ENCODE measurements around the gene PABPC5. TPM values are rescaled to one million over a fixed set of nuclear protein-coding genes. Genes with fewer than 3 reads are reported as not detected.

Gene PABPC5
- 10 to 100 TPM in 1 of 4 donors, 1 to 10 TPM in 2, under 1 TPM in 1; 0.77 to 15.2 (median 2.6) TPM for total RNA-seq

GRCh38 chrX:91434351-91435168 lies at the start of gene PABPC5:
TSS of gene PABPC5 (plus strand) at chrX:91434839. CDS start at chrX:91435578, 739 bp downstream.
- Histone ChIP-seq H3K27me3 (peaks cover 0 to 10% of the 10 kb centered on the region in 2 donors), H3K4me1 (no peaks in the 10 kb centered on the region), H3K27ac (peak within 1 kb of the TSS; percentile 67 to 78), H3K4me3 (peak within 1 kb of the TSS; percentile 41 to 51), H3K9me3 (no peaks in the 10 kb centered on the region), H3K36me3 (no peaks in the 10 kb centered on the region)
- peak; percentile 81 to 85 for DNase-seq
- TF ChIP-seq, protein P1, sequence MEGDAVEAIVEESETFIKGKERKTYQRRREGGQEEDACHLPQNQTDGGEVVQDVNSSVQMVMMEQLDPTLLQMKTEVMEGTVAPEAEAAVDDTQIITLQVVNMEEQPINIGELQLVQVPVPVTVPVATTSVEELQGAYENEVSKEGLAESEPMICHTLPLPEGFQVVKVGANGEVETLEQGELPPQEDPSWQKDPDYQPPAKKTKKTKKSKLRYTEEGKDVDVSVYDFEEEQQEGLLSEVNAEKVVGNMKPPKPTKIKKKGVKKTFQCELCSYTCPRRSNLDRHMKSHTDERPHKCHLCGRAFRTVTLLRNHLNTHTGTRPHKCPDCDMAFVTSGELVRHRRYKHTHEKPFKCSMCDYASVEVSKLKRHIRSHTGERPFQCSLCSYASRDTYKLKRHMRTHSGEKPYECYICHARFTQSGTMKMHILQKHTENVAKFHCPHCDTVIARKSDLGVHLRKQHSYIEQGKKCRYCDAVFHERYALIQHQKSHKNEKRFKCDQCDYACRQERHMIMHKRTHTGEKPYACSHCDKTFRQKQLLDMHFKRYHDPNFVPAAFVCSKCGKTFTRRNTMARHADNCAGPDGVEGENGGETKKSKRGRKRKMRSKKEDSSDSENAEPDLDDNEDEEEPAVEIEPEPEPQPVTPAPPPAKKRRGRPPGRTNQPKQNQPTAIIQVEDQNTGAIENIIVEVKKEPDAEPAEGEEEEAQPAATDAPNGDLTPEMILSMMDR (IDR thresholded peaks at IDR 0.05): no peak
- peak; percentile 47 to 73 for TF ChIP-seq POLR2A (IDR thresholded peaks at IDR 0.05)
- intact Hi-C loops (cut with DNase I; ENCODE audit: low total_unique reads): no loop called here

DNA sequence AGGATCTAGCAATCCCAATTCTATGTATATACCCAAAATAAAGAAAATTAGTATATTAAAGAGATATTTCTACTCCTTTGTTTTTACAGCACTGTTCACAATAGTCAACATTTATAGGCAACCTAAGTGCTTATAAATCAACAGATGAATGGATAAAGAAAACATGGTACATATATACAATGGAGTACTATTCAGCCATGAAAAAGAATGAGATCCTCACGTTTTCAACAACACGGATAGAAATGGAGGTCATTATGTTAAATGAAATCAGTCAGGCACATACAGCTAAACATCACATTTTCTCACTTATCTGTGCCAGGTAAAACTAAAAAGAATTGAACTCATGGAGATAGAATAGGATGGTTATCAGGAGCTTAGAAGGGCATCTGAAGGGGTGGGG lies 45.6 kb upstream of the PABPC5 start:
- Histone ChIP-seq H3K27me3 (no peaks in the 10 kb centered on the region), H3K27ac (no peak overlapping the region), H3K4me3 (no peak overlapping the region), H3K36me3 (no peaks in the 10 kb centered on the region), H3K9me3 (peaks cover 0 to 4% of the 10 kb centered on the region in 2 donors), H3K4me1 (no peaks in the 10 kb centered on the region)
- intact Hi-C loops (cut with DNase I; ENCODE audit: low total_unique reads): no loop called here
- TF ChIP-seq POLR2A (IDR thresholded peaks at IDR 0.05): no peak
- TF ChIP-seq, protein P1 (IDR thresholded peaks at IDR 0.05): no peak
- no peak for DNase-seq

- TF ChIP-seq, protein P1 (IDR thresholded peaks at IDR 0.05): peak in 2 of 4 experiments; percentile 9 to 14
- no peak for TF ChIP-seq POLR2A (IDR thresholded peaks at IDR 0.05)
- Histone ChIP-seq H3K4me3 (no peak overlapping the region), H3K4me1 (no peaks in the 10 kb centered on the region), H3K36me3 (no peaks in the 10 kb centered on the region), H3K27me3 (no peaks in the 10 kb centered on the region), H3K9me3 (no peaks in the 10 kb centered on the region), H3K27ac (no peak overlapping the region)
- intact Hi-C loops (cut with DNase I; ENCODE audit: low total_unique reads): no loop called here
- no peak for DNase-seq
Measured at GRCh38 chrX:91414713-91415112, 19.9 kb upstream of the PABPC5 start.

- Histone ChIP-seq H3K9me3 (no peaks in the 10 kb centered on the region), H3K27ac (peak overlapping the region; percentile 67 to 78), H3K27me3 (peaks cover 0 to 10% of the 10 kb centered on the region in 2 donors), H3K36me3 (no peaks in the 10 kb centered on the region), H3K4me1 (no peaks in the 10 kb centered on the region), H3K4me3 (peak overlapping the region; percentile 41 to 51)
- TF ChIP-seq, protein P1 (IDR thresholded peaks at IDR 0.05): no peak
- intact Hi-C loops (cut with DNase I; ENCODE audit: low total_unique reads): no loop called here
- DNase-seq: no peak
Measured at GRCh38 chrX:91435395-91435794, 756 bp downstream of the PABPC5 start.

Small RNAs within 50 kb of the gene (small RNA-seq; reads per million reads assigned to genes)
- not detected for gene AL662874.1
